Measurements from ENCODE around the gene PDE4B. TPM values are rescaled to one million over a fixed set of nuclear protein-coding genes. Genes with fewer than 3 reads are reported as not detected.

Gene PDE4B
- total RNA-seq, 1 donor, result 26.9 TPM

- no peak for DNase-seq (ENCODE audit: low read depth in 2 of 3, low spot score in 2 of 3)
Measured at GRCh38 chr1:66220477-66220876, 427.8 kb downstream of the PDE4B start.

GRCh38 chr1:66223681-66224080 is 431.0 kb downstream of the PDE4B start:
- no peak for DNase-seq (ENCODE audit: low read depth in 2 of 3, low spot score in 2 of 3)

- no peak for DNase-seq (ENCODE audit: low read depth in 2 of 3, low spot score in 2 of 3)
Measured at GRCh38 chr1:66226985-66227384, 434.3 kb downstream of the PDE4B start.

- no peak for DNase-seq (ENCODE audit: low read depth in 2 of 3, low spot score in 2 of 3)
Measured at GRCh38 chr1:66227966-66228365, 435.3 kb downstream of the PDE4B start.

GRCh38 chr1:66231217-66231616 is 438.5 kb downstream of the PDE4B start:
- no peak for DNase-seq (ENCODE audit: low read depth in 2 of 3, low spot score in 2 of 3)

GRCh38 chr1:66231681-66232463 is 439.2 kb downstream of the PDE4B start:
- no peak for DNase-seq (ENCODE audit: low read depth in 2 of 3, low spot score in 2 of 3)

- no peak for DNase-seq (ENCODE audit: low read depth in 2 of 3, low spot score in 2 of 3)
Measured at GRCh38 chr1:66237042-66237441, 444.3 kb downstream of the PDE4B start.

- DNase-seq (ENCODE audit: low read depth in 2 of 3, low spot score in 2 of 3), result no peak
Measured at GRCh38 chr1:66237722-66238479, 445.2 kb downstream of the PDE4B start.

- no peak for DNase-seq (ENCODE audit: low read depth in 2 of 3, low spot score in 2 of 3)
Measured at GRCh38 chr1:66239834-66240233, 447.1 kb downstream of the PDE4B start.

GRCh38 chr1:66240491-66241484 is 448.1 kb downstream of the PDE4B start:
- DNase-seq (ENCODE audit: low read depth in 2 of 3, low spot score in 2 of 3), result no peak

GRCh38 chr1:66242646-66243547 is 450.2 kb downstream of the PDE4B start:
- peak; percentile 44 to 86 (median 79) for DNase-seq (ENCODE audit: low read depth in 2 of 3, low spot score in 2 of 3)

GRCh38 chr1:66243548-66244130 is 450.9 kb downstream of the PDE4B start:
- no peak for DNase-seq (ENCODE audit: low read depth in 2 of 3, low spot score in 2 of 3)

- DNase-seq (ENCODE audit: low read depth in 2 of 3, low spot score in 2 of 3), result no peak
Measured at GRCh38 chr1:66244429-66244828, 451.7 kb downstream of the PDE4B start.

- DNase-seq (ENCODE audit: low read depth in 2 of 3, low spot score in 2 of 3), result no peak
Measured at GRCh38 chr1:66245691-66246090, 453.0 kb downstream of the PDE4B start.

GRCh38 chr1:66246351-66247269 is 453.9 kb downstream of the PDE4B start:
- no peak for DNase-seq (ENCODE audit: low read depth in 2 of 3, low spot score in 2 of 3)

GRCh38 chr1:66247415-66248208 is 454.9 kb downstream of the PDE4B start:
- DNase-seq (ENCODE audit: low read depth in 2 of 3, low spot score in 2 of 3), result no peak

- no peak for DNase-seq (ENCODE audit: low read depth in 2 of 3, low spot score in 2 of 3)
Measured at GRCh38 chr1:66248257-66248656, 455.6 kb downstream of the PDE4B start.

GRCh38 chr1:66248746-66249145 is 456.1 kb downstream of the PDE4B start:
- DNase-seq (ENCODE audit: low read depth in 2 of 3, low spot score in 2 of 3), result no peak

Measured in hematopoietic multipotent progenitor cell (in vitro differentiated cells).